Sigmoid colon (tissue), 7 donors: ENCODE results near the gene GPR15. TPM values are rescaled to one million over a fixed set of nuclear protein-coding genes. Genes with fewer than 3 reads are reported as not detected.

Source experiments
- DNase-seq: peaks from one replicate; pipeline ENCODE4 v3.0.0-alpha.2; 2019
- H3K27ac ChIP-seq, 4 donors: fragments of 200-600 bp; sonication (generic); one replicate each; pipeline ENCODE4 v1.5.1; 2016 to 2019; ENCODE audit warnings: mild to moderate bottlenecking in 1 of 4
- H3K27me3 ChIP-seq, 3 donors: fragments of 200-600 bp; sonication (generic); one replicate each; pipeline ENCODE4 v1.5.1; 2019; ENCODE audit warnings: mild to moderate bottlenecking in 1 of 3
- H3K36me3 ChIP-seq, 4 donors: fragments of 200-600 bp; sonication (generic); one replicate each; pipeline ENCODE4 v1.5.1; 2016 to 2019
- H3K4me1 ChIP-seq, 4 donors: fragments of 200-600 bp; sonication (generic); one replicate each; pipeline ENCODE4 v1.5.1; 2017 to 2019
- H3K4me3 ChIP-seq, 4 donors: fragments of 200-600 bp; sonication (generic); one replicate each; pipeline ENCODE4 v1.5.1; 2017 to 2019; ENCODE audit warnings: mild to moderate bottlenecking in 2 of 4, moderate library complexity in 1 of 4
- H3K9me3 ChIP-seq, 4 donors: fragments of 200-600 bp in 3 of 4; sonication (generic) in 3 of 4; one replicate each; pipeline versions ENCODE4 v1.5.1 to v1.6.1; 2013 to 2019
- EP300 ChIP-seq, 4 donors: sonication (generic); formaldehyde crosslinking; IDR thresholded peaks; one replicate each; pipeline ENCODE4 v1.6.1; 2017; ENCODE audit warnings: antibody characterized with exemption in 4 of 4
- POLR2A ChIP-seq, 2 donors: fragments of 450-650 bp; IDR thresholded peaks; one replicate each; pipeline ENCODE4 v1.6.1; 2016; ENCODE audit warnings: antibody characterized with exemption in 2 of 2, mild to moderate bottlenecking in 2 of 2, moderate library complexity in 2 of 2
- POLR2AphosphoS5 ChIP-seq, 4 donors: sonication (generic); formaldehyde crosslinking; IDR thresholded peaks; one replicate each; pipeline ENCODE4 v1.6.1; 2017; ENCODE audit warnings: antibody characterized with exemption in 4 of 4
- WGBS, 2 donors: extraction: QIAGEN DNeasy Blood & Tissue Kit; methylation state at CpG; one replicate each; pipeline ENCODE4 v1.1.7; 2013; 5-methylcytosine and 5-hydroxymethylcytosine counted together
- intact Hi-C: fragments of 100-400 bp; cut with DNase I; formaldehyde crosslinking; loops from one replicate; pipeline ENCODE4 v1.15.1; 2023
- polyA plus RNA-seq, 3 donors: library from polyadenylated mRNA; stranded (reverse); fragments of 200-250 nt; gene quantifications; one replicate each; pipeline ENCODE4 v1.2.3, GENCODE V29; 2013
- total RNA-seq, 4 donors: library from RNA; depleted of rRNA; stranded (reverse); fragments of >200 nt; gene quantifications; one replicate each; pipeline ENCODE4 v1.1.0, GENCODE V29; 2016
- TF ChIP-seq, protein P1 (sequence below), 4 experiments: fragments of 450-650 bp in 3 of 4; fragments of 200-600 bp in 1 of 4; IDR thresholded peaks; one replicate each; pipeline ENCODE4 v1.5.1; 2016 to 2019; ENCODE audit warnings: antibody characterized with exemption in 4 of 4, mild to moderate bottlenecking in 3 of 4, moderate library complexity in 2 of 4
- donor health status: healthy with polysubstance abuse.
- donor health status: Bipolar disorder and iron deficiency.
- donor health status: healthy.

Gene GPR15
- total and polyA plus RNA-seq, 7 donors, result 0.66 to 3.5 (median 2.0) TPM; not detected in 3

DNA sequence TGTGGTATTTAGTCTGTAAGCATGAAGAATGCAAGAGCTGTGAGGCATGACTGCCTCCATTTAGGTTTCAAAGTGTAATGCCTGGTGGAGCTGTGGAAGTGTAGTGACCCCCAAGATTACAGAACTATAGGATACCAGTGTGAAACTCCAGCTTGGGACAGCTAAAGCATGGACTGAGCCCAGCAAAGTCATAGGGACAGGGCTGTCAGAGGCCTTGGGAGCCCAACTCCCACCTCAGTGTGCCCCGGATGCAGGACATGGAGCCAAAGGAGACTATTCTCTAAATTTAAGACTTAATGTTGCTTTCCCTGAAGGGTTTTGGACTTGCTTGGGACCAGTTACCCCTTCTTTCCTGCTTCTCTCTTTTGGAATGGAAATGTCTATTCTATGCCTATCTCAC is 10.8 kb downstream of the GPR15 start:
- Histone ChIP-seq H3K36me3 (no peaks in the 10 kb centered on the region), H3K4me1 (no peaks in the 10 kb centered on the region), H3K27me3 (no peaks in the 10 kb centered on the region), H3K4me3 (no peak overlapping the region), H3K27ac (no peak overlapping the region), H3K9me3 (no peaks in the 10 kb centered on the region)
- no peak for DNase-seq
- WGBS, 2 donors, result 92 to 96% methylated on average over 1 of the region's 1 CpG
- intact Hi-C loops, result no loop called here
- TF ChIP-seq POLR2A (IDR thresholded peaks at IDR 0.05) (no peak), POLR2AphosphoS5 (IDR thresholded peaks at IDR 0.05) (no peak), EP300 (IDR thresholded peaks at IDR 0.05) (no peak)
- TF ChIP-seq, protein P1, sequence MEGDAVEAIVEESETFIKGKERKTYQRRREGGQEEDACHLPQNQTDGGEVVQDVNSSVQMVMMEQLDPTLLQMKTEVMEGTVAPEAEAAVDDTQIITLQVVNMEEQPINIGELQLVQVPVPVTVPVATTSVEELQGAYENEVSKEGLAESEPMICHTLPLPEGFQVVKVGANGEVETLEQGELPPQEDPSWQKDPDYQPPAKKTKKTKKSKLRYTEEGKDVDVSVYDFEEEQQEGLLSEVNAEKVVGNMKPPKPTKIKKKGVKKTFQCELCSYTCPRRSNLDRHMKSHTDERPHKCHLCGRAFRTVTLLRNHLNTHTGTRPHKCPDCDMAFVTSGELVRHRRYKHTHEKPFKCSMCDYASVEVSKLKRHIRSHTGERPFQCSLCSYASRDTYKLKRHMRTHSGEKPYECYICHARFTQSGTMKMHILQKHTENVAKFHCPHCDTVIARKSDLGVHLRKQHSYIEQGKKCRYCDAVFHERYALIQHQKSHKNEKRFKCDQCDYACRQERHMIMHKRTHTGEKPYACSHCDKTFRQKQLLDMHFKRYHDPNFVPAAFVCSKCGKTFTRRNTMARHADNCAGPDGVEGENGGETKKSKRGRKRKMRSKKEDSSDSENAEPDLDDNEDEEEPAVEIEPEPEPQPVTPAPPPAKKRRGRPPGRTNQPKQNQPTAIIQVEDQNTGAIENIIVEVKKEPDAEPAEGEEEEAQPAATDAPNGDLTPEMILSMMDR (IDR thresholded peaks at IDR 0.05), result no peak

DNA sequence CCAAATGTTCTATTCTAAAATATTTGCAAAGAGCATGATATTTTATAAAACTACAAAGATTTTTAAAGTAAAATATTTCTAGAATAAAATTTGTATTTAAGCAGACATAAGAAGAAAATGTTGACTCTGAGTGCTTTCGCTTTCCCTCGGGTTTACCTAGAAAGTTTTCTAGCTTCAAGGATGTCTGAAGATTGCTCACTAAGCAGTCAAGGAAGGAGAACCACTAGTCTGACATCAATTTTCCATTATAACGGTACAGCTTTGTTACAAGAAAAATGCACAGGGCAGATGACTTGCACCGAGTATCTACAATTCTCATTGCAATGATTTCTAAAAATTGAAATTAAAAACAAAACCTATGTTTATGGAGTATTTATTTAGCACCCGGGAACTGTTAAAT is 14.2 kb downstream of the GPR15 start:
- Histone ChIP-seq H3K27me3 (no peaks in the 10 kb centered on the region), H3K4me3 (no peak overlapping the region), H3K36me3 (no peaks in the 10 kb centered on the region), H3K4me1 (no peaks in the 10 kb centered on the region), H3K9me3 (no peaks in the 10 kb centered on the region), H3K27ac (no peak overlapping the region)
- TF ChIP-seq POLR2AphosphoS5 (IDR thresholded peaks at IDR 0.05), result no peak
- TF ChIP-seq POLR2A (IDR thresholded peaks at IDR 0.05), result no peak
- TF ChIP-seq, protein P1 (IDR thresholded peaks at IDR 0.05), result no peak
- no peak for TF ChIP-seq EP300 (IDR thresholded peaks at IDR 0.05)
- intact Hi-C loops, result no loop called here
- no peak for DNase-seq
- 47 to 66% methylated on average over 5 of the region's 5 CpGs for WGBS, 2 donors

DNA sequence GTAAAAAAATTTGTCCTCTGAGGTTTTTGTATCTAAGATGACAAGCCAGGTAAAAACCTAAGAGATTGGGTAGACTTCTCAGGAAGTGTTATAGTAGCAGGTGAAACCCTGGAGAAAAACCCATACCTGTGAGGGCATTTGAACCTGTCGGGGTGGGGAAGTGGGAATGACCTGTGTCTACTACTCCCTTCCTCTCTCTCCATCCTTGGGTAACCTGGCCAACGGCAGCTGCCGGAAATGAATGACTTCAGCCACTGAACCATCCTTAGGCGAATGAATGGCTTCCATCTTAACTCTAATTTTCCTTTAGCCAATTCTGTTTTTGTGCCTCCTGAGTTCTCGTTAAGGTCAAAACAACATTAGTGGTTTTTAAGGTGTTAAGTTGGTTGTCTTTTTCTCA is 16.8 kb downstream of the GPR15 start:
- TF ChIP-seq, protein P1 (IDR thresholded peaks at IDR 0.05), result no peak
- TF ChIP-seq POLR2AphosphoS5 (IDR thresholded peaks at IDR 0.05) (no peak), EP300 (IDR thresholded peaks at IDR 0.05) (no peak), POLR2A (IDR thresholded peaks at IDR 0.05) (no peak)
- WGBS, 2 donors, result 88% methylated on average over 5 of the region's 5 CpGs
- intact Hi-C loops, result no loop called here

DNA sequence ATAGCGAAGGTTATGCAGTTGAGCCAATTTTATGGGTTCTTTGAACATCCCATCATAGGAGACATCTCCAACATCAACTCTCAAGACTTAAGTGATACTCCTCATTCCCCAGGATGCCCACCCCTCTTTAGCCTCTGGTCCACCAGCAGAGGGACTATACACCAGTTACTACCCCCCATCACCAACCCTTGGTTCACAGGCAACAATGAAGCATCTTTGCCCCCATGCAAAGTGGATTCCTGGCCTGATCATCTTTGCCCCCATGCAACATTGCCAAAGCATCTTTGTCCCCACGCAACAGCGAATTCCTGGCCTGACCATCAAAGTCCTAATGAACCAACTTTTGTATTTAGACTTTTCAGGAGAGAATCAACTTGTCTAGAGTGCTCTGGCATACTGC is 19.1 kb downstream of the GPR15 start:
- WGBS, 2 donors, result 92 to 94% methylated on average over 3 of the region's 3 CpGs
- intact Hi-C loops, result no loop called here
- no peak overlapping the region for H3K4me3 ChIP-seq

More for the DNA sequence above, 16.8 kb downstream of the GPR15 start:
- DNase-seq, result no peak
- Histone ChIP-seq H3K27ac (no peak overlapping the region), H3K4me3 (no peak overlapping the region), H3K9me3 (no peaks in the 10 kb centered on the region), H3K4me1 (no peaks in the 10 kb centered on the region), H3K27me3 (no peaks in the 10 kb centered on the region), H3K36me3 (no peaks in the 10 kb centered on the region)

DNA sequence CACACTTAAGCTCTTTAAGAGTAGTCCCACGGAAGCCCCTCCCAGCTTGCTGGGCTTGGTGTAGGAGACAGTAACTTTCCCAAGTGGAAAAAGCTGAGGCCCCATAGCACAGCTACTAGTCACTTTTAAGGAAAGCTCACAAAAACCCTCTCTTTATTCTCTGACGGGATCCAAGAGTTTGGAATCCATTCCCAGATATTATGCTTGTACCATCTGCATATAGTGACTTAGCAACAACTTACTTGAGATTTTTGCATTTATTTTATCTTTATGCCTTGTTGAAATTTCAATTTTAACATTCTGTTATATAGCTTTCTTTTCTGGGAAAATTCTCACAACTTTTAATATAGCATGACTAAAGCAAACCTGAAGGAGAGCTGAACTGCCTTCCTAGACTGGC is 19.5 kb downstream of the GPR15 start:
- TF ChIP-seq POLR2AphosphoS5 (IDR thresholded peaks at IDR 0.05) (no peak), EP300 (IDR thresholded peaks at IDR 0.05) (no peak), POLR2A (IDR thresholded peaks at IDR 0.05) (no peak)
- TF ChIP-seq, protein P1 (IDR thresholded peaks at IDR 0.05), result no peak
- 93% methylated on average over 2 of the region's 2 CpGs for WGBS, 2 donors
- DNase-seq, result no peak
- Histone ChIP-seq H3K27ac (no peak overlapping the region), H3K4me3 (no peak overlapping the region), H3K4me1 (no peaks in the 10 kb centered on the region), H3K36me3 (no peaks in the 10 kb centered on the region), H3K9me3 (no peaks in the 10 kb centered on the region), H3K27me3 (no peaks in the 10 kb centered on the region)
- intact Hi-C loops, result no loop called here

More for the DNA sequence above, 19.1 kb downstream of the GPR15 start:
- H3K36me3 ChIP-seq, result no peaks in the 10 kb centered on the region
- TF ChIP-seq, protein P1 (IDR thresholded peaks at IDR 0.05), result no peak
- no peak for TF ChIP-seq POLR2AphosphoS5 (IDR thresholded peaks at IDR 0.05)
- no peaks in the 10 kb centered on the region for H3K4me1 ChIP-seq
- H3K27ac ChIP-seq, result no peak overlapping the region
- H3K27me3 ChIP-seq, result no peaks in the 10 kb centered on the region
- H3K9me3 ChIP-seq, result no peaks in the 10 kb centered on the region
- no peak for DNase-seq
